SH-SY5Y (cell line): ENCODE measurements around the gene EXOSC3.

Experiments used
- GATA2 ChIP-seq: IDR thresholded peaks from 2 replicates; pipeline ENCODE4 v1.6.1; 2011; ENCODE audit warnings: mild to moderate bottlenecking, low read depth, low read length
- GATA3 ChIP-seq: IDR thresholded peaks from 2 replicates; pipeline ENCODE4 v1.6.1; 2011; ENCODE audit warnings: low read depth, mild to moderate bottlenecking, low read length, moderate library complexity

DNA sequence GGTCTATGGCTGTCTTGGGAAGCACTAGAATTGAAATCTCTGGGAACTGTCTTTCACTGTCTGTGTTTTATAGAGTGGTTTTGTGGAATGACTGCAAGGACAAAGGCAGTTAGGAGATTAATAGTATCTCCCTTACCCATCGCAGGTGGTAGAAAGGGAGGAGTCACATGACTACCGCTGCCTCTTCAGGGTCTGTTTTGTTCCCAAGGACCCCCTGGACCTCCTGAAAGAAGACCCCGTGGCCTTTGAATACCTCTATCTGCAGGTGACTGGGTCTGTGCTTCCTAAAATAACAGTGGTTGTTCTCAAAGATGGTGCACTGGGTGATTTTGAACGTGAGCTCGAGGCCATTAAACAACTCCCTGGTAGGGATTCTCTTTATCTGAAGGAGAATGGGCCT is 54.0 kb downstream of the EXOSC3 start:
- TF ChIP-seq GATA2 (no peak), GATA3 (no peak)
